Astrocyte (in vitro differentiated cells and primary cell): Measurements from ENCODE around the gene ALPI.

ENCODE experiments used
- CTCF ChIP-seq: IDR thresholded peaks from 2 replicates; pipeline ENCODE4 v1.5.1; 2011; ENCODE audit warnings: low read depth, mild to moderate bottlenecking, inconsistent platforms, low read length, moderate library complexity; ENCODE audit not compliant: insufficient read depth
- EZH2 ChIP-seq: IDR thresholded peaks from 2 replicates; pipeline ENCODE4 v1.6.1; 2012; ENCODE audit warnings: mild to moderate bottlenecking, low read length, inconsistent platforms; ENCODE audit not compliant: insufficient read depth

- TF ChIP-seq CTCF, result no peak
- no peak for TF ChIP-seq EZH2
These were observed 49.9 kb downstream of the ALPI start for GRCh38 chr2:232505856-232506255.
